OCI-LY3 (cell line): ENCODE data around the gene YPEL4.
A peak's percentile ranks its signal among the peaks of the same experiment; 100 is the strongest.

Experiments
- H2AFZ ChIP-seq: fragments of 200-600, 300-600 bp; shearing (Covaris generic); 2 replicates; pipeline ENCODE4 v1.6.0; 2014; ENCODE audit warnings: antibody characterized with exemption, low read depth, low read length
- H3K27ac ChIP-seq: fragments of 200-600, 300-600 bp; sonication (generic); 2 replicates; pipeline ENCODE4 v1.5.1; 2014; ENCODE audit warnings: mild to moderate bottlenecking, low read length, moderate library complexity, mixed read lengths
- H3K27me3 ChIP-seq: fragments of 200-600, 300-600 bp; sonication (generic); 2 replicates; pipeline ENCODE4 v1.6.1; 2014; ENCODE audit warnings: low read depth, low read length, mixed read lengths
- H3K36me3 ChIP-seq: fragments of 200-600, 300-600 bp; sonication (generic); replicated peaks from 2 replicates; pipeline ENCODE3; 2014; ENCODE audit warnings: low read depth, low read length, mixed read lengths
- H3K4me1 ChIP-seq: fragments of 300-600, 200-600 bp; sonication (generic); 2 replicates; pipeline ENCODE4 v1.6.1; 2014; ENCODE audit warnings: low read length, mixed read lengths
- H3K4me2 ChIP-seq: fragments of 200-600, 300-600 bp; sonication (generic); 2 replicates; pipeline ENCODE4 v1.6.1; 2014; ENCODE audit warnings: low read length, mixed read lengths
- H3K4me3 ChIP-seq: fragments of 300-600, 200-600 bp; sonication (generic); 2 replicates; pipeline ENCODE4 v1.5.1; 2014; ENCODE audit warnings: antibody characterized with exemption, mild to moderate bottlenecking, low read length, moderate library complexity
- H3K79me2 ChIP-seq: fragments of 300-600, 200-600 bp; shearing (Covaris generic); 2 replicates; pipeline ENCODE4 v1.6.1; 2014; ENCODE audit warnings: mild to moderate bottlenecking, low read length, mixed read lengths
- H3K9ac ChIP-seq: fragments of 300-600, 200-600 bp; shearing (Covaris generic); 2 replicates; pipeline ENCODE4 v1.6.0; 2014; ENCODE audit warnings: mild to moderate bottlenecking, low read length, moderate library complexity
- H3K9me3 ChIP-seq: fragments of 200-600, 300-600 bp; shearing (Covaris generic); 2 replicates; pipeline ENCODE4 v1.6.1; 2014; ENCODE audit warnings: low read length, mixed read lengths; ENCODE audit not compliant: insufficient read depth
- H4K20me1 ChIP-seq: fragments of 200-600, 300-600 bp; sonication (generic); 2 replicates; pipeline ENCODE4 v1.6.1; 2016; ENCODE audit warnings: low read length, mixed read lengths; ENCODE audit not compliant: insufficient read depth
- CTCF ChIP-seq: fragments of 200-600, 300-600 bp; sonication (generic); IDR thresholded peaks from 2 replicates; pipeline ENCODE4 v1.5.1; 2014; ENCODE audit warnings: antibody characterized with exemption, low read length, low read depth
- EZH2phosphoT487 ChIP-seq: fragments of 200-600 bp; shearing (Covaris generic); IDR thresholded peaks from 2 replicates; pipeline ENCODE4 v1.6.1; 2018; ENCODE audit warnings: antibody characterized with exemption, mixed run types, low read depth

Gene YPEL4

GRCh38 chr11:57624864-57625263 is 24.8 kb downstream of the YPEL4 start:
- Histone ChIP-seq H3K4me1 (peaks cover 2% of the 10 kb centered on the region; the same call in 1 of the 2 replicates), H3K79me2 (no peaks in the 10 kb centered on the region), H3K4me2 (no peak overlapping the region), H3K27me3 (0 out of 2 replicates have a peak, but pooled peaks cover 2% of the 10 kb centered on the region), H2AFZ (no peak overlapping the region), H3K9ac (no peak overlapping the region), H3K36me3 (no peaks in the 10 kb centered on the region), H3K4me3 (no peak overlapping the region), H3K27ac (no peak overlapping the region), H3K9me3 (peaks cover 1% of the 10 kb centered on the region; the same call in 1 of the 2 replicates), H4K20me1 (no peaks in the 10 kb centered on the region)
- TF ChIP-seq CTCF, result no peak

- H3K4me3 ChIP-seq, result no peak overlapping the region
- H3K36me3 ChIP-seq, result no peaks in the 10 kb centered on the region
- no peak for TF ChIP-seq CTCF
- TF ChIP-seq EZH2phosphoT487, result no peak
These were observed 27.4 kb downstream of the YPEL4 start for GRCh38 chr11:57622263-57622662.

GRCh38 chr11:57620467-57620866 is 29.2 kb downstream of the YPEL4 start:
- peaks cover 3% of the 10 kb centered on the region; the same call in 1 of the 2 replicates for H3K27me3 ChIP-seq
- H3K79me2 ChIP-seq, result no peaks in the 10 kb centered on the region
- no peak overlapping the region for H3K4me3 ChIP-seq
- H2AFZ ChIP-seq, result no peak overlapping the region
- no peak overlapping the region for H3K4me2 ChIP-seq
- peaks cover 2% of the 10 kb centered on the region; the same call in 1 of the 2 replicates for H3K4me1 ChIP-seq
- no peak for TF ChIP-seq CTCF
- TF ChIP-seq EZH2phosphoT487, result no peak
- no peaks in the 10 kb centered on the region for H3K36me3 ChIP-seq
- H4K20me1 ChIP-seq, result no peaks in the 10 kb centered on the region
- no peak overlapping the region for H3K9ac ChIP-seq
- H3K9me3 ChIP-seq, result peaks cover 9% of the 10 kb centered on the region; the same call in 1 of the 2 replicates
- H3K27ac ChIP-seq, result no peak overlapping the region

More at GRCh38 chr11:57622263-57622662, 27.4 kb downstream of the YPEL4 start:
- H3K27ac ChIP-seq, result no peak overlapping the region
- peaks cover 9% of the 10 kb centered on the region; the same call in 1 of the 2 replicates for H3K9me3 ChIP-seq
- H3K9ac ChIP-seq, result no peak overlapping the region
- H3K4me2 ChIP-seq, result no peak overlapping the region
- no peak overlapping the region for H2AFZ ChIP-seq
- peaks cover 2% of the 10 kb centered on the region; the same call in 1 of the 2 replicates for H3K4me1 ChIP-seq
- no peaks in the 10 kb centered on the region for H3K79me2 ChIP-seq
- no peaks in the 10 kb centered on the region for H4K20me1 ChIP-seq
- H3K27me3 ChIP-seq, result 0 out of 2 replicates have a peak, but pooled peaks cover 2% of the 10 kb centered on the region

GRCh38 chr11:57619331-57619730 is 30.4 kb downstream of the YPEL4 start:
- Histone ChIP-seq H2AFZ (no peak overlapping the region), H3K9me3 (peaks cover 9% of the 10 kb centered on the region; the same call in 1 of the 2 replicates), H4K20me1 (no peaks in the 10 kb centered on the region), H3K9ac (no peak overlapping the region), H3K27me3 (peaks cover 9% of the 10 kb centered on the region; the same call in 1 of the 2 replicates), H3K4me2 (no peak overlapping the region), H3K27ac (no peak overlapping the region), H3K79me2 (no peaks in the 10 kb centered on the region), H3K4me3 (no peak overlapping the region), H3K4me1 (peaks cover 2% of the 10 kb centered on the region; the same call in 1 of the 2 replicates), H3K36me3 (no peaks in the 10 kb centered on the region)
- 0 out of 2 replicates have a peak, but pooled peaks have one; percentile 19 for TF ChIP-seq CTCF
- no peak for TF ChIP-seq EZH2phosphoT487
